Pancreas (tissue), 10 donors: ENCODE data around the gene IRF2BP2. TPM values are rescaled to one million over a fixed set of nuclear protein-coding genes. Genes with fewer than 3 reads are reported as not detected.
A peak's percentile ranks its signal among the peaks of the same experiment; 100 is the strongest.

Source experiments
- ATAC-seq, 4 donors: fragments of 200-7000 bp; cut with Tn5 transposase; one replicate each; pipeline versions ENCODE4 v1.8.0 to v1.9.1; 2020; ENCODE audit warnings: mild to moderate bottlenecking in 4 of 4, moderate library complexity in 4 of 4
- DNase-seq, 6 donors: peaks; one replicate each; pipeline ENCODE4 v3.0.0-alpha.2; 2020
- FAIRE-seq: peaks from 2 replicates; lab custom pipeline; 2012; peaks lifted over from hg19 to GRCh38; lab: Jason Lieb, UNC
- H3K27ac ChIP-seq, 4 donors: fragments of 200-600 bp; sonication (generic); 1 replicate in 3 of 4; 2 replicates in 1 of 4; pipeline versions ENCODE4 v1.5.0 to v1.8.0; 2020
- H3K27me3 ChIP-seq, 4 donors: fragments of 200-600 bp; one replicate each; pipeline ENCODE4 v1.8.0; 2021
- H3K36me3 ChIP-seq, 3 donors: fragments of 200-600 bp; sonication (generic) in 1 of 3; one replicate each; pipeline versions ENCODE4 v1.5.0 to v1.8.0; 2020 to 2021
- H3K4me1 ChIP-seq, 3 donors: fragments of 200-600 bp; one replicate each; pipeline ENCODE4 v1.8.0; 2021
- H3K4me3 ChIP-seq, 4 donors: fragments of 200-600 bp; sonication (generic) in 2 of 4; one replicate each; pipeline versions ENCODE4 v1.5.0 to v1.8.0; 2020 to 2021
- H3K9me3 ChIP-seq, 4 donors: fragments of 200-600 bp; one replicate each; pipeline ENCODE4 v1.8.0; 2021
- WGBS, 2 donors: extraction: QIAGEN DNeasy Blood & Tissue Kit; methylation state at CpG; one replicate each; pipeline ENCODE4 v1.1.7; 2013; 5-methylcytosine and 5-hydroxymethylcytosine counted together
- intact Hi-C, 3 donors: fragments of 100-400 bp; cut with DNase I; formaldehyde crosslinking; loops; one replicate each; pipeline versions ENCODE4 v1.11.1 to v1.14.2; 2022
- polyA plus RNA-seq, 2 donors: library from polyadenylated mRNA; stranded (reverse); fragments of 200-250 nt; gene quantifications; one replicate each; pipeline ENCODE4 v1.2.3, GENCODE V29; 2013
- total RNA-seq, 6 donors: library from RNA; stranded (reverse); fragmentation: NEBNext Ultra II Directional in 4 of 6; extraction: Animal tissue kit (Norgen Biotek cat#: 25700) in 4 of 6; gene quantifications; one replicate each; pipeline versions ENCODE4 v1.2.1 to v1.2.4, GENCODE V29; 2021 to 2023
- TF ChIP-seq, protein P1 (sequence below), 4 donors: fragments of 200-600 bp; sonication (generic) in 3 of 4; IDR thresholded peaks; one replicate each; pipeline versions ENCODE4 v1.5.0 to v1.8.0; 2021; ENCODE audit warnings: antibody characterized with exemption in 4 of 4
- donor health status: healthy with polysubstance abuse.
- donor health status: DM: no; HTN: no; CAD: no; lungs with moderate emphysema.
- donor health status: DM: no; HTN: no; CAD: no.
- donor health status: control.
- donor health status: control.
- donor health status: Bipolar disorder and iron deficiency.
- donor health status: DM: yes; HTN: yes; CAD: no.
- donor health status: DM: no; HTN: no; CAD: no.
- donor health status: DM: no; HTN: no; CAD: no.
- donor health status: DM: yes; HTN: yes; CAD: no.

The IRF2BP2 gene
- total and polyA plus RNA-seq, 8 donors: 47.0 to 95.6 (median 57.7) TPM

DNA sequence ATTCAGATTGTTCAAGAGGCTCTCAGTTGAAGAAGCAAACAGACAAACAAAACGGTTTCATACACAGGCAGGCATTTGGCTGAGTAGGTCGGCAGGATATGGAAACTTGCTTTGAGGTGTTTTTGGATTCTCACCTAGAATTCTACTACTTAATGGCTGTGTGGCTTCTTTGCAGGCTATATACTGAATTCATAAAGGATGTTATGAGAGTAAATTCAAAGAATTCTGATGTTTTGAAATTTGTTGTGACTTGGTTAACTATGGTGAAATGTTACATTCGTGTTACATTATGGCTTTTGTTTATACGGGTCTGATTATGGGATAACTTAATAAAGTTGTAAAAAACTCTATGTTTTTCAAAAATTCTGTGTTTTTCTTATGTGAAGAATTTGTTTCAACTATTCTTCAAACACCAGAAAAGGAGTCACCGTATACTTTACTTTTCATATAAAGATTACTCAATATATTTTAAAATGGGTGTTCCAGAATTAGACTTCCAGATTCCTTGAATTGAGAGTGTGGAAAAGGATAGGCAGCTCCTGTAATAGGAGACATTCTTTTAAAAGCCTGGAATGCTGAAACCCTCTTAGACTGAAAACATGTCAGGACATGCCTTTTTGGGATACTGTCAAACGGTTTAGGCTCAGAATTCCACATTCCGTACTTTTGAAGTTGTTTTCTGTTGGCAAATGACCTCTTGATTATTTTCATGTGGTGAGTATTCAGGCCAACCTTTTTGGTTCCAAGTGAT is 8.2 kb upstream of the IRF2BP2 start:
- peak in 2 of 4 donors; percentile 5 to 24 for ATAC-seq
- Histone ChIP-seq H3K27ac (peak overlapping the region; percentile 31 to 86 (median 74)), H3K4me1 (peaks cover 58 to 90% (median 86%) of the 10 kb centered on the region in 3 donors), H3K4me3 (no peak overlapping the region), H3K27me3 (no peaks in the 10 kb centered on the region), H3K36me3 (no peaks in the 10 kb centered on the region), H3K9me3 (no peaks in the 10 kb centered on the region)
- DNase-seq: no peak
- TF ChIP-seq, protein P1, sequence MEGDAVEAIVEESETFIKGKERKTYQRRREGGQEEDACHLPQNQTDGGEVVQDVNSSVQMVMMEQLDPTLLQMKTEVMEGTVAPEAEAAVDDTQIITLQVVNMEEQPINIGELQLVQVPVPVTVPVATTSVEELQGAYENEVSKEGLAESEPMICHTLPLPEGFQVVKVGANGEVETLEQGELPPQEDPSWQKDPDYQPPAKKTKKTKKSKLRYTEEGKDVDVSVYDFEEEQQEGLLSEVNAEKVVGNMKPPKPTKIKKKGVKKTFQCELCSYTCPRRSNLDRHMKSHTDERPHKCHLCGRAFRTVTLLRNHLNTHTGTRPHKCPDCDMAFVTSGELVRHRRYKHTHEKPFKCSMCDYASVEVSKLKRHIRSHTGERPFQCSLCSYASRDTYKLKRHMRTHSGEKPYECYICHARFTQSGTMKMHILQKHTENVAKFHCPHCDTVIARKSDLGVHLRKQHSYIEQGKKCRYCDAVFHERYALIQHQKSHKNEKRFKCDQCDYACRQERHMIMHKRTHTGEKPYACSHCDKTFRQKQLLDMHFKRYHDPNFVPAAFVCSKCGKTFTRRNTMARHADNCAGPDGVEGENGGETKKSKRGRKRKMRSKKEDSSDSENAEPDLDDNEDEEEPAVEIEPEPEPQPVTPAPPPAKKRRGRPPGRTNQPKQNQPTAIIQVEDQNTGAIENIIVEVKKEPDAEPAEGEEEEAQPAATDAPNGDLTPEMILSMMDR (IDR thresholded peaks at IDR 0.05): no peak
- 41% methylated on average over 7 of the region's 7 CpGs for WGBS, 2 donors
- intact Hi-C loops: loop anchor here in 1 of 3 donors (5.0 kb wide), 1 partner anchor 104 kb away; no protein-coding TSS in a partner anchor
- FAIRE-seq: no peak

DNA sequence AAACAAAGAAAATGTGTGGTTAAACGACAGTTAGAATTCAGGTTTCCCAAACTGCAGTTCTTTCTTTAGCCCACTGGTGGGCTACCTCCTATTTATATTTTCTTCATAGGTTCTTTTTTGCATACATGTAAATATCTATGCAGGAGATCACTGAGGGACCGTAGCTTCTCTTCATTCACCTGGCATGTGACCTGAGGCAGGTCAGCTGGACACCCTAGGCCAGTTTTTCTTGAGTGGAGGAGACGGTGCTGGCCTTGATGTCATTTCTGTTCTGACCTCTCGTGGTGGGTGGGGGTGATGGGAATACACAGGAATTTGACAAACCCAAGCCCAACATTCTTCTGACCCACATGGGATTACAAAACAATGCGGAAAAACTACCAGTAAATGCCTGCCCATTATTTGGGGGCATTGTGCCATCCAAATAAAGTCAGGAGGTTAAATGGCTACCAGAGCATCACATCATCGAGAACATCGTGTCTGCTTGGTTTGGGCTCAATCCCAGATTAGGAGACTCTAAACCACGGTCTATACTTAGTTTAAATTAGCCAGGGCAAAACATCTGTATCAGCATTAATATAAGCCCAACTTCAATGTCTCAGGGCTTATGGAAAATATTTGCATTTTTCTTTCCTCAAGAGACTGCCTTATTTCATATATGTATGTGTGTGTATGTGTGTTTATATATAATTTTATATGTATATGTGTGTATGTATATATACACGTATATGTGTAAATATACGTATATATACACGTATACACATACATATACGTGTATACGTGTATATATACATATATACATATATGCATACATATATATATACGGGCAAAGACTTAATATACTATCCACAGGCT is 7.4 kb upstream of the IRF2BP2 start:
- Histone ChIP-seq H3K4me3 (no peak overlapping the region), H3K9me3 (no peaks in the 10 kb centered on the region), H3K27ac (peak overlapping the region in 3 of 4 donors; percentile 25 to 86 (median 33)), H3K36me3 (no peaks in the 10 kb centered on the region), H3K27me3 (no peaks in the 10 kb centered on the region), H3K4me1 (peaks cover 65 to 86% (median 85%) of the 10 kb centered on the region in 3 donors)
- ATAC-seq (no peak), FAIRE-seq (no peak), DNase-seq (no peak)
- intact Hi-C loops: loop anchor here in 1 of 3 donors (5.0 kb wide), 1 partner anchor 105 kb away; no protein-coding TSS in a partner anchor
- 57 to 70% methylated on average over 14 of the region's 14 CpGs for WGBS, 2 donors
- TF ChIP-seq, protein P1 (IDR thresholded peaks at IDR 0.05): no peak

DNA sequence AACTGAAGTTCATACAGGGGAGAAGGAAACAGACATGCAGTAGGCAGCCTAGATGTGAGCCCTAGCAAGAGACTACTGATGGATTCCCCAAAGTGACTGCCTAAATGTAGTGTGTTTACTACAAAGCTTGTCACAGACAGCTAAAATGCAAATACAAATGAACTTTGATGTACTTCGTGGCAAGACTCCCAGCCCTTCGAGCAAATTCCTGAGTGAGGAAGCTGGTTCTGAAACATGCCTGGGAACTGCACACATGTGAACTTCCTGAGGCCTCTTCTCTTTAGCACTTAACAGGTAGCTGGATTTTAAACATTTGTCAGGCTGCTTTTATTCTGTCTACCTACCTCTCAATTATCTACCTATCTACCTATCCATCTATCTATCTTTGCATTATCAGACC is 6.7 kb upstream of the IRF2BP2 start:
- Histone ChIP-seq H3K9me3 (no peaks in the 10 kb centered on the region), H3K27ac (peak overlapping the region in 3 of 4 donors; percentile 25 to 65 (median 33)), H3K27me3 (no peaks in the 10 kb centered on the region), H3K36me3 (no peaks in the 10 kb centered on the region), H3K4me3 (no peak overlapping the region), H3K4me1 (peaks cover 70 to 85% (median 85%) of the 10 kb centered on the region in 3 donors)
- no peak for ATAC-seq
- intact Hi-C loops: loop anchor here in 1 of 3 donors (5.0 kb wide), 1 partner anchor 106 kb away; no protein-coding TSS in a partner anchor
- no peak for FAIRE-seq
- WGBS, 2 donors: 5% methylated on average over 2 of the region's 2 CpGs
- peak in 1 of 6 donors; percentile 43 for DNase-seq
- TF ChIP-seq, protein P1 (IDR thresholded peaks at IDR 0.05): no peak

DNA sequence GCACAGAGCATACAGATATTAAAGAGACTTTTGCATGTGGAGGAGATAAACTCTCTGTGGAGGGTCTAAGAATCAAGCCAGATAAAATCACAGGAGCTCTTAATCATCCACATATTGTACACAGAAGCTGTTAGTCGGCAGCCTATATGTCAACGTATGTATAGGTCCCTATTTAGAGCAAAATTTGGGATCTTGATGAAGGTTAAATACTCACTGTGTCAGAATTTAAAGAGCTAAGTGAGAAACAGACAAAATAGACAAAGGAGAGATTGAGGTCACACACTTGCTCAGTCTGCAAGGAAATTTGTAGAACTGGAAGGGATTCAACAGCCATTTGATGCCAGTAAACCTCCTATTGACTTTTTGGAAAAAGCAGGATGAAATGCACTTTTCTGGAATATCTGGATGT is 4.1 kb upstream of the IRF2BP2 start:
- no peaks in the 10 kb centered on the region for H3K27me3 ChIP-seq
- ATAC-seq (no peak), DNase-seq (no peak), FAIRE-seq (no peak)
- TF ChIP-seq, protein P1 (IDR thresholded peaks at IDR 0.05): no peak
- peak overlapping the region in 1 of 4 donors; percentile 52 for H3K4me3 ChIP-seq
- no peaks in the 10 kb centered on the region for H3K36me3 ChIP-seq
- WGBS, 2 donors: 12 to 18% methylated on average over 2 of the region's 2 CpGs
- H3K9me3 ChIP-seq: no peaks in the 10 kb centered on the region
- peaks cover 53 to 68% (median 67%) of the 10 kb centered on the region in 3 donors for H3K4me1 ChIP-seq
- peak overlapping the region; percentile 99 to 100 (median 100) for H3K27ac ChIP-seq
- intact Hi-C loops: loop anchor here in 1 of 3 donors (5.0 kb wide), 1 partner anchor 348 kb away; no protein-coding TSS in a partner anchor
